H1 (cell line): ENCODE results near the gene DGCR8. TPM values are rescaled to one million over a fixed set of nuclear protein-coding genes. Genes with fewer than 3 reads are reported as not detected.

Source experiments
- BACH1 ChIP-seq: IDR thresholded peaks from 2 replicates; pipeline ENCODE4 v1.6.1; 2012; ENCODE audit warnings: low read length, improper control_type of control experiment
- CTBP2 ChIP-seq: IDR thresholded peaks from 2 replicates; pipeline ENCODE4 v1.7.0; 2011; ENCODE audit warnings: borderline replicate concordance, mild to moderate bottlenecking, moderate library complexity, mixed read lengths, low read length; ENCODE audit not compliant: insufficient read depth, insufficient read length
- KDM5A ChIP-seq: fragments of 200-600 bp; IDR thresholded peaks from 2 replicates; pipeline ENCODE4 v1.7.1; 2012; ENCODE audit warnings: mild to moderate bottlenecking, low read length, inconsistent platforms, mixed read lengths
- NRF1 ChIP-seq: IDR thresholded peaks from 2 replicates; pipeline ENCODE4 v1.6.1; 2011; ENCODE audit warnings: mild to moderate bottlenecking, low read depth, low read length, improper control_type of control experiment
- POLR2A ChIP-seq, 2 experiments: IDR thresholded peaks; 1 replicate in 1 of 2; 2 replicates in 1 of 2; pipeline ENCODE4 v1.6.1; 2011; ENCODE audit warnings: low read depth in 2 of 2, low read length in 2 of 2, mild to moderate bottlenecking in 2 of 2; ENCODE audit errors: control extremely low read depth in 1 of 2
- POU5F1 ChIP-seq: IDR thresholded peaks from 2 replicates; pipeline ENCODE4 v1.6.1; 2011; ENCODE audit warnings: low read depth, mild to moderate bottlenecking, low read length, moderate library complexity
- RNF2 ChIP-seq: fragments of 200-900, 300-1000 bp; sonication (generic); IDR thresholded peaks from 2 replicates; pipeline ENCODE4 v1.7.1; 2016; ENCODE audit warnings: borderline replicate concordance, low read depth, mild to moderate bottlenecking, antibody characterized with exemption, low read length; ENCODE audit not compliant: poor library complexity, severe bottlenecking; ENCODE audit errors: missing control alignments
- SAP30 ChIP-seq: fragments of 300-600 bp; sonication (generic); IDR thresholded peaks from 2 replicates; pipeline ENCODE4 v1.7.1; 2012; ENCODE audit warnings: low read length, moderate library complexity, mild to moderate bottlenecking, inconsistent platforms; ENCODE audit not compliant: insufficient read depth, insufficient replicate concordance
- SIRT6 ChIP-seq: IDR thresholded peaks from one replicate; pipeline ENCODE4 v1.7.1; 2012; ENCODE audit warnings: low read length, inconsistent platforms
- TAF1 ChIP-seq: IDR thresholded peaks from 2 replicates; pipeline ENCODE4 v1.6.1; 2011; ENCODE audit warnings: mild to moderate bottlenecking, low read depth, low read length
- TEAD4 ChIP-seq: IDR thresholded peaks from 2 replicates; pipeline ENCODE4 v1.6.1; 2012; ENCODE audit warnings: low read depth, low read length, inconsistent platforms, mixed read lengths
- polyA plus RNA-seq, 7 experiments: library from polyadenylated mRNA; depleted of rRNA in 3 of 7; stranded (reverse) in 5 of 7; unstranded in 2 of 7; fragments of >200 nt in 5 of 7; fragments of 200-250 nt in 2 of 7; gene quantifications; 1 replicate in 5 of 7; 2 replicates in 1 of 7; 4 replicates in 1 of 7; pipeline versions ENCODE4 v1.2.1 to v1.2.3, GENCODE V29; 2011 to 2013; ENCODE audit warnings: missing spikeins in 2 of 7, mixed read lengths in 2 of 7
- total RNA-seq: library from RNA; stranded (reverse); fragmentation: NEBNext Ultra II Directional; extraction: Animal tissue kit (Norgen Biotek cat#: 25700); gene quantifications from 2 replicates; pipeline ENCODE4 v1.2.1, GENCODE V29; 2021

The DGCR8 gene
- total and polyA plus RNA-seq, 2 of the 8 experiments (the other 6 are each of a cell fraction or from before 2014, with no cell fraction given), result 23.7 to 43.7 TPM

- TF ChIP-seq SAP30 (no peak), POLR2A (IDR thresholded peaks at IDR 0.05; ENCODE audit: control extremely low read depth in 1 of 2, low read depth in 2 of 2, low read length in 2 of 2) (no peak), RNF2 (no peak), SIRT6 (no peak), KDM5A (no peak), TEAD4 (no peak), NRF1 (no peak), POU5F1 (no peak), CTBP2 (no peak), TAF1 (no peak), BACH1 (no peak)
- TF ChIP-seq, all 59 proteins: peak for 6
These were observed 76.8 kb downstream of the DGCR8 start (continued) for GRCh38 chr22:20156611-20157429.
